AG10803 (cell line): ENCODE data around the gene ATP11C.

Experiments
- DNase-seq: peaks from one replicate; pipeline ENCODE4 v3.0.0; 2010; ENCODE audit warnings: low read depth
- H3K4me3 ChIP-seq: 2 replicates; pipeline ENCODE4 v1.5.1; 2011; ENCODE audit warnings: mild to moderate bottlenecking, low read length, control low read depth
- TF ChIP-seq, protein P1 (sequence below): conservative IDR thresholded peaks from 2 replicates; pipeline ENCODE4 v1.5.1; 2011; ENCODE audit warnings: mild to moderate bottlenecking, low read length, control low read depth, inconsistent platforms

The ATP11C gene

DNA sequence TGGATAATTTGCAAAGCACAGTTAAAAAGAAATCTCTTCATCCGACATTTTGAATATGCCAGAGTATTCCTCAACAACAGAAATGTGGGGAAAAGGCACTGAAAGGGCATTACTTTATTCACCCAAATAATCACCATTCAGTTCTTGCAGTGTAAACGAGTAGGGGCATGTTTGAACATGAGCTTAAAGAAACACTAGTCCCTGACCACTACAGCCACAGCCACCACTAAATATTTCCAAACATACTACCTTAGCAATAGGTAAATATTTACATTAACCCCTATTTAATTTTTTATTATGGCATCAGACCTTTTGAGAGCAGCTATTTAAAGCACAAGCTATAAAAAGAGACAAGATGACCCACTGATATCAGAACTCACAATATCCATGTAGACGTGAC lies 252.5 kb downstream of the ATP11C start:
- no peak for DNase-seq
- no peak overlapping the region for H3K4me3 ChIP-seq
- TF ChIP-seq, protein P1, sequence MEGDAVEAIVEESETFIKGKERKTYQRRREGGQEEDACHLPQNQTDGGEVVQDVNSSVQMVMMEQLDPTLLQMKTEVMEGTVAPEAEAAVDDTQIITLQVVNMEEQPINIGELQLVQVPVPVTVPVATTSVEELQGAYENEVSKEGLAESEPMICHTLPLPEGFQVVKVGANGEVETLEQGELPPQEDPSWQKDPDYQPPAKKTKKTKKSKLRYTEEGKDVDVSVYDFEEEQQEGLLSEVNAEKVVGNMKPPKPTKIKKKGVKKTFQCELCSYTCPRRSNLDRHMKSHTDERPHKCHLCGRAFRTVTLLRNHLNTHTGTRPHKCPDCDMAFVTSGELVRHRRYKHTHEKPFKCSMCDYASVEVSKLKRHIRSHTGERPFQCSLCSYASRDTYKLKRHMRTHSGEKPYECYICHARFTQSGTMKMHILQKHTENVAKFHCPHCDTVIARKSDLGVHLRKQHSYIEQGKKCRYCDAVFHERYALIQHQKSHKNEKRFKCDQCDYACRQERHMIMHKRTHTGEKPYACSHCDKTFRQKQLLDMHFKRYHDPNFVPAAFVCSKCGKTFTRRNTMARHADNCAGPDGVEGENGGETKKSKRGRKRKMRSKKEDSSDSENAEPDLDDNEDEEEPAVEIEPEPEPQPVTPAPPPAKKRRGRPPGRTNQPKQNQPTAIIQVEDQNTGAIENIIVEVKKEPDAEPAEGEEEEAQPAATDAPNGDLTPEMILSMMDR, result no peak
